Endothelial cell (in vitro differentiated cells): ENCODE measurements around the gene DLX5. TPM values are rescaled to one million over a fixed set of nuclear protein-coding genes. Genes with fewer than 3 reads are reported as not detected.

ENCODE experiments used
- DNase-seq: peaks from one replicate; pipeline ENCODE4 v3.0.0; 2021; ENCODE audit warnings: low spot score
- H3K27ac Mint-ChIP-seq: one replicate; pipeline ENCODE4 v1.8.0; 2021; ENCODE audit warnings: mixed read lengths, inconsistent platforms; ENCODE audit not compliant: unreplicated experiment
- H3K27me3 Mint-ChIP-seq: one replicate; pipeline ENCODE4 v1.8.0; 2021; ENCODE audit warnings: mild to moderate bottlenecking, moderate library complexity, mixed read lengths, inconsistent platforms; ENCODE audit not compliant: unreplicated experiment
- H3K36me3 Mint-ChIP-seq: one replicate; pipeline ENCODE4 v1.8.0; 2021; ENCODE audit warnings: mild to moderate bottlenecking, low read depth, mixed read lengths, inconsistent platforms; ENCODE audit not compliant: unreplicated experiment
- H3K4me1 Mint-ChIP-seq: one replicate; pipeline ENCODE4 v1.8.0; 2021; ENCODE audit warnings: mild to moderate bottlenecking, mixed read lengths, inconsistent platforms; ENCODE audit not compliant: unreplicated experiment
- H3K4me3 Mint-ChIP-seq: one replicate; pipeline ENCODE4 v1.8.0; 2021; ENCODE audit warnings: mild to moderate bottlenecking, mixed read lengths, inconsistent platforms; ENCODE audit not compliant: unreplicated experiment
- H3K9me3 Mint-ChIP-seq: one replicate; pipeline ENCODE4 v1.8.0; 2021; ENCODE audit warnings: mixed read lengths, inconsistent platforms; ENCODE audit not compliant: unreplicated experiment
- CTCF ChIP-seq: fragments of 200-600 bp; sonication (generic); IDR thresholded peaks from one replicate; pipeline ENCODE4 v1.5.0; 2021; ENCODE audit warnings: antibody characterized with exemption; ENCODE audit not compliant: unreplicated experiment
- total RNA-seq: library from RNA; stranded (reverse); fragmentation: NEBNext Ultra II Directional; extraction: Animal tissue kit (Norgen Biotek cat#: 25700); gene quantifications from one replicate; pipeline ENCODE4 v1.2.1, GENCODE V29; 2021; ENCODE audit not compliant: unreplicated experiment

The DLX5 gene
- total RNA-seq, 1 donor from 2014 or later = 0.18 TPM

DNA sequence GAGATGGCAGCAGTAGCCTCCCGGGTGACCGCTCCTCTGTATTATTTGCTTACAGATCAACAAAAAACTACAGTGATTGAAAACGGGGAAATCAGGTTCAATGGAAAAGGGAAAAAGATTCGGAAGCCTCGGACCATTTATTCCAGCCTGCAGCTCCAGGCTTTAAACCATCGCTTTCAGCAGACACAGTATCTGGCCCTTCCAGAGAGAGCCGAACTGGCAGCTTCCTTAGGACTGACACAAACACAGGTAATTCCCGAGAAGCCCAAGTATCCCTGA, 17.1 kb downstream of the DLX5 start:
- peaks cover 4% of the 10 kb centered on the region for H3K36me3 Mint-ChIP-seq
- H3K4me1 Mint-ChIP-seq = peaks cover 7% of the 10 kb centered on the region
- no peak for DNase-seq
- H3K27me3 Mint-ChIP-seq = peaks cover 50% of the 10 kb centered on the region
- no peak for TF ChIP-seq CTCF
- H3K27ac Mint-ChIP-seq = no peak overlapping the region
- no peaks in the 10 kb centered on the region for H3K9me3 Mint-ChIP-seq
- H3K4me3 Mint-ChIP-seq = no peak overlapping the region

DNA sequence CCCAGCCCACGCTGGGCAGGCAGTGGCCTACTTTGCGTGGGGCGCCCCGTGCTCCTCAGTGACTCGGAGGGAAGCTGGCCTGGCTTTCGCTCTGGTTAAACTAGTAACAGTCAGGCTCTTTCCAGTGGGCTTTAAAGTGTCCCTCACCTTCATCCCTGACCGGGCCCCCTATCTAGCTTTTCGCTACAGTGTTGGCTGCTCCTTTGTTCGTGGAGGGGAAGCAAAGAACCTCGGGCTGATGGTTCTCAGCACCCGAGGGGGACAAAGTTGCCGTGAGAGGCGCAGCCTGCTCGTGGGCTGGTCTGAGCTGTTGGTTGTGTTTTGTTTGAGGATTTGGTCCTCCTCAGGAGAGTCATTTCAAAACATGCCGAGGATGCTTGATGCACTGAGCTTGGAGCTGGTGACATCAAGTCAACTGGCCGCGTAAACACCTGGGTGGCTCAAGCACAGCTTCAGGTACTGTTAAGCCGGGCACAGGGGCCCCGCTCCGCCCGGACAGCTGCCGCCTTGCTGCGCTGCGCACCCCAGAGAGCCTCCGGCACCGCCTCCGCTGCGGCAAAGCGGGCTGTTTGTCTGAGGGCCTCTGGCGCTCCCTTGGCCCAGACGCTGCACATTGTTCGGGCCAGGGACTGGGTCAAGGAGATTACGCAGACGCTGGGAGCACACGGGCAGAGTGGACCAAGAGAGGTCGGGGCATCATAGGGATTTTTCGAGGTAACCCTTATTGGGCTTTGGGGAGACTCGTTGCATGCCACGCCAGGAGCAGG, 17.6 kb downstream of the DLX5 start:
- Mint-ChIP-seq H3K4me3 (peak overlapping the region; percentile 81), H3K36me3 (peaks cover 4% of the 10 kb centered on the region), H3K27me3 (peaks cover 50% of the 10 kb centered on the region), H3K4me1 (peaks cover 7% of the 10 kb centered on the region), H3K27ac (no peak overlapping the region), H3K9me3 (no peaks in the 10 kb centered on the region)
- DNase-seq = no peak
- no peak for TF ChIP-seq CTCF

DNA sequence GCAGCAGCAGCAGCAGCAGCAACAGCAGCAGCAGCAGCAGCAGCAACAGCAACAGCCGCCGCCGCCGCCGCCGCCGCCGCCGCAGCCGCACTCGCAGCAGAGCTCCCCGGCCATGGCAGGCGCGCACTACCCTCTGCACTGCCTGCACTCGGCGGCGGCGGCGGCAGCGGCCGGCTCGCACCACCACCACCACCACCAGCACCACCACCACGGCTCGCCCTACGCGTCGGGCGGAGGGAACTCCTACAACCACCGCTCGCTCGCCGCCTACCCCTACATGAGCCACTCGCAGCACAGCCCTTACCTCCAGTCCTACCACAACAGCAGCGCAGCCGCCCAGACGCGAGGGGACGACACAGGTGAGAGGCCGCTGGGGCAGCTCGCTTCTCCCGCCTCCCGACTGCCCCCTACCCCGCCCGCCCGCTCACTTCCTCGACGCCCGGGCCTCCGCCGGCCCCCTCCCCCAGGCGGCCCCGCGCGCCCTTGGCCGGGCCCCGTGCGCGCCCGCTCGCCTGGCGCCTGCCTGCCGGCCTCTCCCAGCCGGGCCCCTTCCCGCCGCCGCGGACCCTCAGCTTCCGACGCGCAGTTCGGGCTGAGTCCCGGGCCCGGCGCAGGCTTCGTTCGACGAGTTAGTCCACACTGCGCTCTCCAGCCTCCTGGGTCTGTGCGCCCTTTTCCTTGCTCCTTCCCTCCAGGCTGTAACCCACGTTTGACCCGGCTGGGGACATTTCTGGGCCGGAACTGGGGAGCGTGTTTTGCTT, 18.4 kb downstream of the DLX5 start:
- H3K9me3 Mint-ChIP-seq = no peaks in the 10 kb centered on the region
- peak overlapping the region; percentile 81 for H3K4me3 Mint-ChIP-seq
- H3K27ac Mint-ChIP-seq = no peak overlapping the region
- peak; percentile 66 for DNase-seq
- H3K27me3 Mint-ChIP-seq = peaks cover 46% of the 10 kb centered on the region
- peaks cover 4% of the 10 kb centered on the region for H3K36me3 Mint-ChIP-seq
- no peak for TF ChIP-seq CTCF
- H3K4me1 Mint-ChIP-seq = peaks cover 7% of the 10 kb centered on the region

GRCh38 chr7:97005183-97006054, 19.2 kb downstream of the DLX5 start, which contains the start of gene DLX6:
TSS of gene DLX6 (plus strand) at chr7:97005553. CDS start at chr7:97005978, 425 bp downstream.
- Mint-ChIP-seq H3K4me1 (peaks cover 7% of the 10 kb centered on the region), H3K27ac (no peak within 1 kb of the TSS), H3K9me3 (no peaks in the 10 kb centered on the region), H3K27me3 (peaks cover 48% of the 10 kb centered on the region), H3K36me3 (peaks cover 4% of the 10 kb centered on the region), H3K4me3 (peak within 1 kb of the TSS; percentile 83)
- TF ChIP-seq CTCF = no peak
- DNase-seq = no peak
